ENCODE results near the gene FUCA1.
"Not testable (repeated sequence)": the region's sequence is repeated elsewhere in the genome, so short reads cannot be mapped to it uniquely, and the experiment has no call there.

FUCA1 gene

GRCh38 chr1:23810818-23811540 is 57.1 kb downstream of the FUCA1 start:
- no peak overlapping the region for H3K9ac ChIP-seq (ENCODE audit: low read depth, low read length)
- H3K27ac ChIP-seq (ENCODE audit: low read depth, low read length): no peak overlapping the region

GRCh38 chr1:23809751-23810171 is 58.3 kb downstream of the FUCA1 start:
- Histone ChIP-seq H3K4me3 (ENCODE audit: low read length) (no peak overlapping the region), H3K36me3 (ENCODE audit: insufficient read depth, low read length) (peaks cover 7% of the 10 kb centered on the region; the same call in 1 of the 2 replicates), H3K9ac (ENCODE audit: low read depth, low read length) (no peak overlapping the region), H3K27ac (ENCODE audit: low read depth, low read length) (no peak overlapping the region), H3K4me1 (ENCODE audit: insufficient read depth, low read length) (no peaks in the 10 kb centered on the region), H3K27me3 (ENCODE audit: insufficient read depth, low read length) (no peaks in the 10 kb centered on the region), H3K9me3 (ENCODE audit: insufficient read depth, low read depth, low read length) (no peaks in the 10 kb centered on the region)
- WGBS: 35% methylated on average over 6 of the region's 6 CpGs

More at GRCh38 chr1:23810818-23811540, 57.1 kb downstream of the FUCA1 start:
- no peak overlapping the region for H3K4me3 ChIP-seq (ENCODE audit: low read length)
- no peaks in the 10 kb centered on the region for H3K9me3 ChIP-seq (ENCODE audit: insufficient read depth, low read depth, low read length)
- peaks cover 10% of the 10 kb centered on the region; the same call in 1 of the 2 replicates for H3K36me3 ChIP-seq (ENCODE audit: insufficient read depth, low read length)
- no peaks in the 10 kb centered on the region for H3K27me3 ChIP-seq (ENCODE audit: insufficient read depth, low read length)
- WGBS: 60% methylated on average over 3 of the region's 3 CpGs
- no peaks in the 10 kb centered on the region for H3K4me1 ChIP-seq (ENCODE audit: insufficient read depth, low read length)

GRCh38 chr1:23807453-23807852 is 60.6 kb downstream of the FUCA1 start:
- no peak overlapping the region for H3K4me3 ChIP-seq (ENCODE audit: low read length)
- no peaks in the 10 kb centered on the region for H3K9me3 ChIP-seq (ENCODE audit: insufficient read depth, low read depth, low read length)
- 89% methylated on average over 3 of the region's 3 CpGs for WGBS
- no peak overlapping the region for H3K9ac ChIP-seq (ENCODE audit: low read depth, low read length)
- H3K4me1 ChIP-seq (ENCODE audit: insufficient read depth, low read length): no peaks in the 10 kb centered on the region
- H3K36me3 ChIP-seq (ENCODE audit: insufficient read depth, low read length): 0 out of 2 replicates have a peak, but pooled peaks cover 3% of the 10 kb centered on the region
- H3K27ac ChIP-seq (ENCODE audit: low read depth, low read length): no peak overlapping the region
- no peaks in the 10 kb centered on the region; the same call in 1 of the 2 replicates for H3K27me3 ChIP-seq (ENCODE audit: insufficient read depth, low read length)

GRCh38 chr1:23806280-23806679 is 61.8 kb downstream of the FUCA1 start:
- H3K36me3 ChIP-seq (ENCODE audit: insufficient read depth, low read length): no peaks in the 10 kb centered on the region
- H3K4me3 ChIP-seq (ENCODE audit: low read length): no peak overlapping the region
- no peaks in the 10 kb centered on the region for H3K9me3 ChIP-seq (ENCODE audit: insufficient read depth, low read depth, low read length)
- H3K27ac ChIP-seq (ENCODE audit: low read depth, low read length): no peak overlapping the region
- no peaks in the 10 kb centered on the region for H3K4me1 ChIP-seq (ENCODE audit: insufficient read depth, low read length)
- WGBS: 70% methylated on average over 6 of the region's 6 CpGs
- H3K27me3 ChIP-seq (ENCODE audit: insufficient read depth, low read length): peaks cover 11% of the 10 kb centered on the region
- H3K9ac ChIP-seq (ENCODE audit: low read depth, low read length): no peak overlapping the region

GRCh38 chr1:23805025-23805424 is 63.1 kb downstream of the FUCA1 start:
- 91% methylated on average over 2 of the region's 2 CpGs for WGBS
- H3K27ac ChIP-seq (ENCODE audit: low read depth, low read length): no peak overlapping the region
- H3K4me3 ChIP-seq (ENCODE audit: low read length): no peak overlapping the region
- peaks cover 13% of the 10 kb centered on the region for H3K27me3 ChIP-seq (ENCODE audit: insufficient read depth, low read length)
- H3K9ac ChIP-seq (ENCODE audit: low read depth, low read length): no peak overlapping the region
- H3K4me1 ChIP-seq (ENCODE audit: insufficient read depth, low read length): no peaks in the 10 kb centered on the region
- no peaks in the 10 kb centered on the region for H3K36me3 ChIP-seq (ENCODE audit: insufficient read depth, low read length)
- no peaks in the 10 kb centered on the region for H3K9me3 ChIP-seq (ENCODE audit: insufficient read depth, low read depth, low read length)

- H3K4me3 ChIP-seq (ENCODE audit: low read length): no peak overlapping the region
- no peaks in the 10 kb centered on the region for H3K9me3 ChIP-seq (ENCODE audit: insufficient read depth, low read depth, low read length)
- 75% methylated on average over 7 of the region's 7 CpGs for WGBS
- peaks cover 1% of the 10 kb centered on the region for H3K4me1 ChIP-seq (ENCODE audit: insufficient read depth, low read length)
- H3K27me3 ChIP-seq (ENCODE audit: insufficient read depth, low read length): peaks cover 13% of the 10 kb centered on the region
- no peaks in the 10 kb centered on the region for H3K36me3 ChIP-seq (ENCODE audit: insufficient read depth, low read length)
- no peak overlapping the region for H3K27ac ChIP-seq (ENCODE audit: low read depth, low read length)
- H3K9ac ChIP-seq (ENCODE audit: low read depth, low read length): no peak overlapping the region
Observed at GRCh38 chr1:23804183-23804835, 63.8 kb downstream of the FUCA1 start.

- WGBS: 90% methylated on average over 5 of the region's 5 CpGs
- H3K4me1 ChIP-seq (ENCODE audit: insufficient read depth, low read length): peaks cover 7% of the 10 kb centered on the region
- no peak overlapping the region for H3K4me3 ChIP-seq (ENCODE audit: low read length)
- H3K9me3 ChIP-seq (ENCODE audit: insufficient read depth, low read depth, low read length): no peaks in the 10 kb centered on the region
- peaks cover 13% of the 10 kb centered on the region for H3K27me3 ChIP-seq (ENCODE audit: insufficient read depth, low read length)
- no peak overlapping the region for H3K27ac ChIP-seq (ENCODE audit: low read depth, low read length)
- 0 out of 2 replicates have a peak, but pooled peaks cover 4% of the 10 kb centered on the region for H3K36me3 ChIP-seq (ENCODE audit: insufficient read depth, low read length)
- no peak overlapping the region for H3K9ac ChIP-seq (ENCODE audit: low read depth, low read length)
Observed at GRCh38 chr1:23803674-23804073, 64.4 kb downstream of the FUCA1 start.

- peaks cover 12% of the 10 kb centered on the region for H3K36me3 ChIP-seq (ENCODE audit: insufficient read depth, low read length)
- not testable (repeated sequence) for H3K4me3 ChIP-seq (ENCODE audit: low read length); H3K27ac ChIP-seq (ENCODE audit: low read depth, low read length); H3K4me1 ChIP-seq (ENCODE audit: insufficient read depth, low read length); H3K9me3 ChIP-seq (ENCODE audit: insufficient read depth, low read depth, low read length); H3K9ac ChIP-seq (ENCODE audit: low read depth, low read length)
- peaks cover 13% of the 10 kb centered on the region for H3K27me3 ChIP-seq (ENCODE audit: insufficient read depth, low read length)
- 90% methylated on average over 7 of the region's 7 CpGs for WGBS
Observed at GRCh38 chr1:23802809-23803342, 65.2 kb downstream of the FUCA1 start.

GRCh38 chr1:23801876-23802275 is 66.2 kb downstream of the FUCA1 start:
- H3K27me3 ChIP-seq (ENCODE audit: insufficient read depth, low read length): peaks cover 13% of the 10 kb centered on the region
- H3K9ac ChIP-seq (ENCODE audit: low read depth, low read length): no peak overlapping the region
- peaks cover 7% of the 10 kb centered on the region for H3K4me1 ChIP-seq (ENCODE audit: insufficient read depth, low read length)
- no peak overlapping the region for H3K27ac ChIP-seq (ENCODE audit: low read depth, low read length)
- 74% methylated on average over 10 of the region's 10 CpGs for WGBS
- H3K4me3 ChIP-seq (ENCODE audit: low read length): 0 out of 2 replicates have a peak overlapping the region, but pooled peaks have one; percentile 72
- peaks cover 20% of the 10 kb centered on the region for H3K36me3 ChIP-seq (ENCODE audit: insufficient read depth, low read length)
- no peaks in the 10 kb centered on the region for H3K9me3 ChIP-seq (ENCODE audit: insufficient read depth, low read depth, low read length)

- H3K36me3 ChIP-seq (ENCODE audit: insufficient read depth, low read length): peaks cover 25% of the 10 kb centered on the region
- 0 out of 2 replicates have a peak overlapping the region, but pooled peaks have one; percentile 72 for H3K27ac ChIP-seq (ENCODE audit: low read depth, low read length)
- WGBS: 20% methylated on average over 19 of the region's 19 CpGs
Observed at GRCh38 chr1:23801338-23801748, 66.7 kb downstream of the FUCA1 start.

More at GRCh38 chr1:23801338-23801748, 66.7 kb downstream of the FUCA1 start:
- Histone ChIP-seq H3K4me3 (ENCODE audit: low read length) (peak overlapping the region; percentile 72), H3K4me1 (ENCODE audit: insufficient read depth, low read length) (peaks cover 7% of the 10 kb centered on the region), H3K9me3 (ENCODE audit: insufficient read depth, low read depth, low read length) (no peaks in the 10 kb centered on the region), H3K9ac (ENCODE audit: low read depth, low read length) (peak overlapping the region; percentile 63; the same call in 1 of the 2 replicates), H3K27me3 (ENCODE audit: insufficient read depth, low read length) (peaks cover 13% of the 10 kb centered on the region)
